ENCODE measurements around the gene IL20RA.

Gene IL20RA

GRCh38 chr6:137045222-137045789 is 541 bp upstream of the IL20RA start:
- DNase-seq (ENCODE audit: low read depth in 1 of 2, low spot score in 1 of 2), result no peak

- DNase-seq (ENCODE audit: low read depth in 1 of 2, low spot score in 1 of 2), result no peak
Measured at GRCh38 chr6:137043710-137044365, 927 bp downstream of the IL20RA start.

GRCh38 chr6:137040393-137040792 is 4.4 kb downstream of the IL20RA start:
- no peak for DNase-seq (ENCODE audit: low read depth in 1 of 2, low spot score in 1 of 2)

GRCh38 chr6:137039010-137039409 is 5.8 kb downstream of the IL20RA start:
- DNase-seq (ENCODE audit: low read depth in 1 of 2, low spot score in 1 of 2), result no peak

GRCh38 chr6:137036566-137037300 is 8.0 kb downstream of the IL20RA start:
- DNase-seq (ENCODE audit: low read depth in 1 of 2, low spot score in 1 of 2), result no peak

GRCh38 chr6:137033828-137034227 is 10.9 kb downstream of the IL20RA start:
- peak in 1 of 2 donors; percentile 11 for DNase-seq (ENCODE audit: low read depth in 1 of 2, low spot score in 1 of 2)

- no peak for DNase-seq (ENCODE audit: low read depth in 1 of 2, low spot score in 1 of 2)
Measured at GRCh38 chr6:137031122-137031521, 13.6 kb downstream of the IL20RA start.

GRCh38 chr6:137028912-137029311 is 15.9 kb downstream of the IL20RA start:
- DNase-seq (ENCODE audit: low read depth in 1 of 2, low spot score in 1 of 2), result no peak

GRCh38 chr6:137025786-137026730 is 18.7 kb downstream of the IL20RA start:
- no peak for DNase-seq (ENCODE audit: low read depth in 1 of 2, low spot score in 1 of 2)

GRCh38 chr6:137024237-137024990 is 20.4 kb downstream of the IL20RA start:
- DNase-seq (ENCODE audit: low read depth in 1 of 2, low spot score in 1 of 2), result no peak

GRCh38 chr6:137020776-137021175 is 24.0 kb downstream of the IL20RA start:
- DNase-seq (ENCODE audit: low read depth in 1 of 2, low spot score in 1 of 2), result no peak

- no peak for DNase-seq (ENCODE audit: low read depth in 1 of 2, low spot score in 1 of 2)
Measured at GRCh38 chr6:137019476-137020272, 25.1 kb downstream of the IL20RA start.

GRCh38 chr6:137017081-137017480 is 27.7 kb downstream of the IL20RA start:
- DNase-seq (ENCODE audit: low read depth in 1 of 2, low spot score in 1 of 2), result no peak

GRCh38 chr6:137016356-137016755 is 28.4 kb downstream of the IL20RA start:
- no peak for DNase-seq (ENCODE audit: low read depth in 1 of 2, low spot score in 1 of 2)

- DNase-seq (ENCODE audit: low read depth in 1 of 2, low spot score in 1 of 2), result no peak
Measured at GRCh38 chr6:137015943-137016342, 28.8 kb downstream of the IL20RA start.

GRCh38 chr6:137013738-137014602 is 30.8 kb downstream of the IL20RA start:
- DNase-seq (ENCODE audit: low read depth in 1 of 2, low spot score in 1 of 2), result no peak

- no peak for DNase-seq (ENCODE audit: low read depth in 1 of 2, low spot score in 1 of 2)
Measured at GRCh38 chr6:137013031-137013430, 31.7 kb downstream of the IL20RA start.

GRCh38 chr6:137011406-137011805 is 33.4 kb downstream of the IL20RA start:
- DNase-seq (ENCODE audit: low read depth in 1 of 2, low spot score in 1 of 2), result no peak
